GM21423 (cell line): ENCODE measurements around the gene MRPL44.
A peak's percentile ranks its signal among the peaks of the same experiment; 100 is the strongest.

Experiments
- ATAC-seq: cut with Tn5 transposase; IDR thresholded peaks from one replicate; pipeline ENCODE4 v1.9.1; 2021; ENCODE audit warnings: mild to moderate bottlenecking, moderate library complexity; ENCODE audit not compliant: unreplicated experiment

MRPL44 gene

GRCh38 chr2:223957092-223957851 is at the start of gene MRPL44:
Gene MRPL44 (plus strand): TSS chr2:223957463. CDS start chr2:223957473, 10 bp downstream.
- ATAC-seq = peak; percentile 91

- ATAC-seq = no peak
Observed at GRCh38 chr2:223908304-223908998, 48.8 kb upstream of the MRPL44 start.

GRCh38 chr2:223909001-223909741 is 48.1 kb upstream of the MRPL44 start:
- ATAC-seq = no peak

GRCh38 chr2:223914324-223914723 is 42.9 kb upstream of the MRPL44 start:
- no peak for ATAC-seq

GRCh38 chr2:223915071-223915470 is 42.2 kb upstream of the MRPL44 start:
- no peak for ATAC-seq

- ATAC-seq = no peak
Observed at GRCh38 chr2:223916181-223916920, 40.9 kb upstream of the MRPL44 start.

- ATAC-seq = no peak
Observed at GRCh38 chr2:223918671-223919134, 38.6 kb upstream of the MRPL44 start.

- ATAC-seq = no peak
Observed at GRCh38 chr2:223920109-223920508, 37.2 kb upstream of the MRPL44 start.

GRCh38 chr2:223921204-223921603 is 36.1 kb upstream of the MRPL44 start:
- ATAC-seq = no peak

GRCh38 chr2:223922308-223922707 is 35.0 kb upstream of the MRPL44 start:
- ATAC-seq = no peak

- no peak for ATAC-seq
Observed at GRCh38 chr2:223923976-223924375, 33.3 kb upstream of the MRPL44 start.

- no peak for ATAC-seq
Observed at GRCh38 chr2:223925106-223925505, 32.2 kb upstream of the MRPL44 start.

- no peak for ATAC-seq
Observed at GRCh38 chr2:223928113-223929006, 28.9 kb upstream of the MRPL44 start.

GRCh38 chr2:223929571-223930102 is 27.6 kb upstream of the MRPL44 start:
- no peak for ATAC-seq

GRCh38 chr2:223930103-223930976 is 26.9 kb upstream of the MRPL44 start:
- ATAC-seq = no peak

- no peak for ATAC-seq
Observed at GRCh38 chr2:223932816-223933800, 24.2 kb upstream of the MRPL44 start.

- ATAC-seq = no peak
Observed at GRCh38 chr2:223934870-223935269, 22.4 kb upstream of the MRPL44 start.
